ENCODE results near the gene PPP2R2B. TPM values are rescaled to one million over a fixed set of nuclear protein-coding genes. Genes with fewer than 3 reads are reported as not detected.

PPP2R2B gene
- total RNA-seq, 1 donor from 2014 or later = 0.95 TPM

GRCh38 chr5:146671561-146672295, 206.8 kb downstream of the PPP2R2B start:
- DNase-seq (no peak), ATAC-seq (no peak)
- no peaks in the 10 kb centered on the region for H3K9me3 ChIP-seq
- H3K4me3 ChIP-seq = no peak overlapping the region
- H3K4me1 ChIP-seq = no peaks in the 10 kb centered on the region
- TF ChIP-seq CTCF (IDR thresholded peaks at IDR 0.05) = no peak
- intact Hi-C loops (cut with DNase I) = no loop called here
- no peaks in the 10 kb centered on the region for H3K36me3 ChIP-seq
- H3K27me3 ChIP-seq (ENCODE audit: low read depth) = no peaks in the 10 kb centered on the region
- H3K27ac ChIP-seq = no peak overlapping the region

GRCh38 chr5:146669656-146670055, 208.9 kb downstream of the PPP2R2B start:
- ATAC-seq (no peak), DNase-seq (no peak)
- Histone ChIP-seq H3K4me3 (no peak overlapping the region), H3K27me3 (ENCODE audit: low read depth) (no peaks in the 10 kb centered on the region), H3K9me3 (no peaks in the 10 kb centered on the region), H3K27ac (no peak overlapping the region), H3K36me3 (no peaks in the 10 kb centered on the region), H3K4me1 (no peaks in the 10 kb centered on the region)
- intact Hi-C loops (cut with DNase I) = no loop called here
- TF ChIP-seq CTCF (IDR thresholded peaks at IDR 0.05) = no peak

- H3K4me1 ChIP-seq = no peaks in the 10 kb centered on the region
- DNase-seq (no peak), ATAC-seq (no peak)
- no peaks in the 10 kb centered on the region for H3K36me3 ChIP-seq
- intact Hi-C loops (cut with DNase I) = no loop called here
- no peak overlapping the region for H3K27ac ChIP-seq
- H3K9me3 ChIP-seq = no peaks in the 10 kb centered on the region
- no peak overlapping the region for H3K4me3 ChIP-seq
- H3K27me3 ChIP-seq (ENCODE audit: low read depth) = no peaks in the 10 kb centered on the region
- TF ChIP-seq CTCF (IDR thresholded peaks at IDR 0.05) = no peak
These were observed 210.8 kb downstream of the PPP2R2B start for GRCh38 chr5:146667633-146668272.

- Histone ChIP-seq H3K4me3 (no peak overlapping the region), H3K27ac (no peak overlapping the region), H3K36me3 (no peaks in the 10 kb centered on the region), H3K9me3 (no peaks in the 10 kb centered on the region), H3K4me1 (no peaks in the 10 kb centered on the region), H3K27me3 (ENCODE audit: low read depth) (no peaks in the 10 kb centered on the region)
- intact Hi-C loops (cut with DNase I) = no loop called here
- TF ChIP-seq CTCF (IDR thresholded peaks at IDR 0.05) = peak; percentile 46
- DNase-seq (no peak), ATAC-seq (no peak)
These were observed 216.3 kb downstream of the PPP2R2B start for GRCh38 chr5:146662229-146662628.

GRCh38 chr5:146660376-146660960, 218.1 kb downstream of the PPP2R2B start:
- no peak for ATAC-seq
- DNase-seq = no peak
- intact Hi-C loops (cut with DNase I) = no loop called here

More at GRCh38 chr5:146660376-146660960, 218.1 kb downstream of the PPP2R2B start:
- no peaks in the 10 kb centered on the region for H3K27me3 ChIP-seq (ENCODE audit: low read depth)
- no peaks in the 10 kb centered on the region for H3K36me3 ChIP-seq
- no peak overlapping the region for H3K4me3 ChIP-seq
- TF ChIP-seq CTCF (IDR thresholded peaks at IDR 0.05) = no peak
- H3K27ac ChIP-seq = no peak overlapping the region
- no peaks in the 10 kb centered on the region for H3K4me1 ChIP-seq
- no peaks in the 10 kb centered on the region for H3K9me3 ChIP-seq
